H9 (cell line): Measurements from ENCODE around the gene ETV6. TPM values are rescaled to one million over a fixed set of nuclear protein-coding genes. Genes with fewer than 3 reads are reported as not detected.

Source experiments
- DNase-seq: peaks from one replicate; pipeline ENCODE4 v3.0.0-alpha.2; 2017
- H2AFZ ChIP-seq: one replicate; pipeline ENCODE4 v1.6.1; 2013; ENCODE audit warnings: mild to moderate bottlenecking, low read length, control low read depth, moderate library complexity
- H2AK5ac ChIP-seq: 2 replicates; pipeline ENCODE4 v1.6.1; 2013; ENCODE audit warnings: low read length, control low read depth, mixed read lengths; ENCODE audit not compliant: insufficient read length
- H2BK120ac ChIP-seq: one replicate; pipeline ENCODE4 v1.6.1; 2013; ENCODE audit warnings: low read depth, mild to moderate bottlenecking, low read length, control low read depth, inconsistent platforms; ENCODE audit not compliant: poor library complexity, severe bottlenecking
- H2BK12ac ChIP-seq: 2 replicates; pipeline ENCODE4 v1.6.1; 2013; ENCODE audit warnings: low read length, control low read depth, mixed read lengths, low read depth; ENCODE audit not compliant: insufficient read length
- H2BK15ac ChIP-seq: 2 replicates; pipeline ENCODE4 v1.6.1; 2013; ENCODE audit warnings: low read depth, low read length, control low read depth
- H2BK20ac ChIP-seq: one replicate; pipeline ENCODE4 v1.6.1; 2013; ENCODE audit warnings: low read depth, mild to moderate bottlenecking, low read length, control low read depth, inconsistent platforms; ENCODE audit not compliant: poor library complexity, severe bottlenecking
- H2BK5ac ChIP-seq: 2 replicates; pipeline ENCODE4 v1.6.1; 2013; ENCODE audit warnings: low read length, control low read depth, mixed read lengths; ENCODE audit not compliant: insufficient read length
- H3K14ac ChIP-seq: 2 replicates; pipeline ENCODE4 v1.6.1; 2013; ENCODE audit warnings: low read length, control low read depth; ENCODE audit not compliant: insufficient read depth
- H3K18ac ChIP-seq: 2 replicates; pipeline ENCODE4 v1.6.1; 2013; ENCODE audit warnings: low read depth, mild to moderate bottlenecking, mixed read lengths, low read length, control low read depth; ENCODE audit not compliant: insufficient read length
- H3K23ac ChIP-seq: 2 replicates; pipeline ENCODE4 v1.6.1; 2013; ENCODE audit warnings: low read length, control low read depth, mixed read lengths, low read depth; ENCODE audit not compliant: insufficient read length
- H3K23me2 ChIP-seq: 2 replicates; pipeline ENCODE4 v1.6.1; 2013; ENCODE audit warnings: low read depth, mild to moderate bottlenecking, mixed read lengths, low read length, control low read depth; ENCODE audit not compliant: insufficient read length, poor library complexity, severe bottlenecking
- H3K27ac ChIP-seq: 2 replicates; pipeline ENCODE4 v1.5.1; 2013; ENCODE audit warnings: low read length, control low read depth, mixed read lengths, low read depth; ENCODE audit not compliant: insufficient read length
- H3K27me3 ChIP-seq: 2 replicates; pipeline ENCODE4 v1.6.1; 2013; ENCODE audit warnings: low read length, control low read depth, inconsistent platforms; ENCODE audit not compliant: insufficient read depth
- H3K4ac ChIP-seq: 2 replicates; pipeline ENCODE4 v1.6.1; 2013; ENCODE audit warnings: low read depth, mild to moderate bottlenecking, control low read depth, inconsistent platforms, low read length, moderate library complexity
- H3K4me1 ChIP-seq: 2 replicates; pipeline ENCODE4 v1.6.1; 2013; ENCODE audit warnings: low read length, control low read depth, inconsistent platforms; ENCODE audit not compliant: insufficient read depth
- H3K4me2 ChIP-seq: 2 replicates; pipeline ENCODE4 v1.6.1; 2013; ENCODE audit warnings: low read length, control low read depth, mixed read lengths; ENCODE audit not compliant: insufficient read length, insufficient read depth
- H3K56ac ChIP-seq: 2 replicates; pipeline ENCODE4 v1.6.1; 2013; ENCODE audit warnings: low read depth, mild to moderate bottlenecking, mixed read lengths, low read length, control low read depth; ENCODE audit not compliant: insufficient read length
- H3K79me1 ChIP-seq: 2 replicates; pipeline ENCODE4 v1.6.1; 2013; ENCODE audit warnings: low read depth, mild to moderate bottlenecking, moderate library complexity, low read length, control low read depth, inconsistent platforms; ENCODE audit not compliant: insufficient read depth, poor library complexity, severe bottlenecking
- H3K79me2 ChIP-seq: 2 replicates; pipeline ENCODE4 v1.6.1; 2013; ENCODE audit warnings: low read length, control low read depth, inconsistent platforms; ENCODE audit not compliant: insufficient read depth
- H3K9ac ChIP-seq: 2 replicates; pipeline ENCODE4 v1.6.1; 2013; ENCODE audit warnings: low read length, control low read depth, mixed read lengths; ENCODE audit not compliant: insufficient read length; ENCODE audit errors: extremely low read depth
- H3K9me3 ChIP-seq: one replicate; pipeline ENCODE4 v1.6.1; 2013; ENCODE audit warnings: low read depth, low read length, inconsistent platforms; ENCODE audit not compliant: control insufficient read depth
- H3T11ph ChIP-seq: one replicate; pipeline ENCODE4 v1.6.1; 2013; ENCODE audit warnings: mild to moderate bottlenecking, low read length, control low read depth, inconsistent platforms
- H4K20me1 ChIP-seq: one replicate; pipeline ENCODE4 v1.6.1; 2013; ENCODE audit not compliant: control insufficient read depth, insufficient read length, insufficient read depth
- H4K5ac ChIP-seq: 2 replicates; pipeline ENCODE4 v1.6.1; 2013; ENCODE audit warnings: low read depth, mild to moderate bottlenecking, mixed read lengths, low read length, control low read depth; ENCODE audit not compliant: insufficient read length
- H4K8ac ChIP-seq: replicated peaks from 2 replicates; pipeline ENCODE4 v1.6.1; 2013; ENCODE audit warnings: low read length, control low read depth, mixed read lengths, low read depth; ENCODE audit not compliant: insufficient read length
- H4K91ac ChIP-seq: 2 replicates; pipeline ENCODE4 v1.6.1; 2013; ENCODE audit warnings: low read depth, mild to moderate bottlenecking, moderate library complexity, mixed read lengths, low read length, control low read depth; ENCODE audit not compliant: insufficient read length
- H3K27ac Mint-ChIP-seq, 3 experiments: 2 replicates in 2 of 3; 3 replicates in 1 of 3; pipeline ENCODE4 v1.8.0; 2020 to 2021; ENCODE audit warnings: mixed read lengths in 3 of 3, mild to moderate bottlenecking in 1 of 3, moderate library complexity in 1 of 3
- H3K27me3 Mint-ChIP-seq: 2 replicates; pipeline ENCODE4 v1.8.0; 2021; ENCODE audit warnings: low read depth, mild to moderate bottlenecking, moderate library complexity, mixed read lengths
- H3K36me3 Mint-ChIP-seq, 3 experiments: 2 replicates in 2 of 3; 3 replicates in 1 of 3; pipeline ENCODE4 v1.8.0; 2020 to 2021; ENCODE audit warnings: low read depth in 3 of 3, mixed read lengths in 3 of 3; ENCODE audit not compliant: insufficient read depth in 1 of 3
- H3K4me1 Mint-ChIP-seq, 2 experiments: 2 replicates each; pipeline ENCODE4 v1.8.0; 2020; ENCODE audit warnings: mixed read lengths in 2 of 2
- H3K4me3 Mint-ChIP-seq, 2 experiments: 2 replicates in 1 of 2; 3 replicates in 1 of 2; pipeline ENCODE4 v1.8.0; 2020 to 2021; ENCODE audit warnings: mild to moderate bottlenecking in 2 of 2, mixed read lengths in 2 of 2, moderate library complexity in 1 of 2
- H3K9me3 Mint-ChIP-seq, 2 experiments: 2 replicates in 1 of 2; 3 replicates in 1 of 2; pipeline ENCODE4 v1.8.0; 2020; ENCODE audit warnings: mild to moderate bottlenecking in 2 of 2, mixed read lengths in 2 of 2, moderate library complexity in 1 of 2
- CTCF ChIP-seq: fragments of 200-600 bp; sonication (generic); conservative IDR thresholded peaks from 3 replicates; pipeline ENCODE4 v1.8.0; 2021; ENCODE audit warnings: antibody characterized with exemption, mild to moderate bottlenecking
- total RNA-seq: library from RNA; stranded (reverse); gene quantifications from 2 replicates; pipeline ENCODE4 v1.2.1, GENCODE V29; 2021

ETV6 gene
- total RNA-seq, 1 experiment from 2014 or later, result 28.7 TPM

- no peak overlapping the region for H3T11ph ChIP-seq
- H3K9ac ChIP-seq, result no peak overlapping the region
- no peak overlapping the region for H3K23ac ChIP-seq
- H2BK15ac ChIP-seq, result no peak overlapping the region
- no peak overlapping the region for H3K4ac ChIP-seq
- H3K23me2 ChIP-seq, result no peaks in the 10 kb centered on the region
- no peak overlapping the region for H3K14ac ChIP-seq
- Mint-ChIP-seq H3K4me1 (peaks cover 39 to 59% of the 10 kb centered on the region in 2 experiments), H3K27ac (no peak overlapping the region), H3K4me3 (no peak overlapping the region), H3K9me3 (no peaks in the 10 kb centered on the region), H3K27me3 (no peaks in the 10 kb centered on the region), H3K36me3 (no peaks in the 10 kb centered on the region; a peak in 1 of 7 replicates)
- no peaks in the 10 kb centered on the region for H3K79me1 ChIP-seq
- H3K56ac ChIP-seq, result no peak overlapping the region
- H3K4me2 ChIP-seq, result no peak overlapping the region
- H3K9me3 ChIP-seq, result no peaks in the 10 kb centered on the region
- no peak overlapping the region for H4K5ac ChIP-seq
- H3K4me1 ChIP-seq, result peaks cover 6% of the 10 kb centered on the region; the same call in 1 of the 2 replicates
- H3K27me3 ChIP-seq, result no peaks in the 10 kb centered on the region
- H4K91ac ChIP-seq, result no peak overlapping the region
- H3K27ac ChIP-seq, result no peak overlapping the region
- no peak overlapping the region for H3K18ac ChIP-seq
- H4K8ac ChIP-seq, result no peak overlapping the region
- no peak overlapping the region for H2BK120ac ChIP-seq
- DNase-seq, result no peak
- no peaks in the 10 kb centered on the region; the same call in 1 of the 2 replicates for H3K79me2 ChIP-seq
- no peak overlapping the region for H2BK20ac ChIP-seq
- H4K20me1 ChIP-seq, result no peaks in the 10 kb centered on the region
- no peak overlapping the region for H2AFZ ChIP-seq
- H2AK5ac ChIP-seq, result no peak overlapping the region
- no peak overlapping the region for H2BK5ac ChIP-seq
- no peak overlapping the region for H2BK12ac ChIP-seq
- no peak for TF ChIP-seq CTCF
Observed at GRCh38 chr12:11764837-11765236, 115.4 kb downstream of the ETV6 start.
